DND-41 (cell line): ENCODE results near the gene KIFAP3.

ENCODE experiments used
- ATAC-seq: fragments of 200-7000 bp; cut with Tn5 transposase; 3 replicates; pipeline ENCODE4 v1.9.1; 2021; ENCODE audit warnings: low read depth; ENCODE audit not compliant: insufficient read depth
- DNase-seq: peaks from one replicate; pipeline ENCODE4 v3.0.0-alpha.2; 2020
- H2AFZ ChIP-seq: 2 replicates; pipeline ENCODE4 v1.6.0; 2012; ENCODE audit warnings: low read depth, low read length
- H3K27ac ChIP-seq: 2 replicates; pipeline ENCODE4 v1.5.1; 2012; ENCODE audit warnings: low read length, inconsistent platforms
- H3K27me3 ChIP-seq: fragments of 200-600 bp; sonication (generic); 2 replicates; pipeline ENCODE4 v1.6.0; 2012; ENCODE audit warnings: low read length, mild to moderate bottlenecking, inconsistent platforms; ENCODE audit not compliant: insufficient read depth, poor library complexity
- H3K36me3 ChIP-seq: 2 replicates; pipeline ENCODE4 v1.5.1; 2012; ENCODE audit warnings: low read length, inconsistent platforms; ENCODE audit not compliant: insufficient read depth
- H3K4me1 ChIP-seq: 2 replicates; pipeline ENCODE4 v1.5.1; 2012; ENCODE audit warnings: mild to moderate bottlenecking, low read length; ENCODE audit not compliant: insufficient read depth
- H3K4me2 ChIP-seq: 2 replicates; pipeline ENCODE4 v1.6.0; 2012; ENCODE audit warnings: mild to moderate bottlenecking, moderate library complexity, low read length, inconsistent platforms; ENCODE audit not compliant: insufficient read depth
- H3K4me3 ChIP-seq, 2 experiments: fragments of 200-600 bp in 1 of 2; shearing (Covaris generic) in 1 of 2; 2 replicates each; pipeline ENCODE4 v1.5.1; 2012 to 2016; ENCODE audit warnings: inconsistent platforms in 2 of 2, low read length in 2 of 2, mild to moderate bottlenecking in 2 of 2, low read depth in 1 of 2, moderate library complexity in 1 of 2
- H3K79me2 ChIP-seq: 2 replicates; pipeline ENCODE4 v1.6.0; 2012; ENCODE audit warnings: low read length, inconsistent platforms; ENCODE audit not compliant: insufficient read depth
- H3K9ac ChIP-seq: 2 replicates; pipeline ENCODE4 v1.6.0; 2012; ENCODE audit warnings: low read depth, mild to moderate bottlenecking, inconsistent platforms, low read length, moderate library complexity
- H3K9me3 ChIP-seq: 2 replicates; pipeline ENCODE4 v1.5.1; 2012; ENCODE audit warnings: low read length, moderate library complexity, mild to moderate bottlenecking, inconsistent platforms; ENCODE audit not compliant: insufficient read depth, severe bottlenecking
- H4K20me1 ChIP-seq: 2 replicates; pipeline ENCODE4 v1.6.0; 2012; ENCODE audit warnings: low read length; ENCODE audit not compliant: insufficient read depth
- CTCF ChIP-seq: IDR thresholded peaks from 2 replicates; pipeline ENCODE4 v1.5.1; 2012; ENCODE audit warnings: borderline replicate concordance, low read length, moderate library complexity, mild to moderate bottlenecking; ENCODE audit not compliant: poor library complexity, severe bottlenecking; ENCODE audit errors: extremely low read depth
- EZH2 ChIP-seq: IDR thresholded peaks from 3 replicates; pipeline ENCODE4 v1.6.1; 2012; ENCODE audit warnings: borderline replicate concordance, low read depth, mild to moderate bottlenecking, moderate library complexity, low read length, inconsistent platforms; ENCODE audit not compliant: severe bottlenecking

The KIFAP3 gene

GRCh38 chr1:170001266-170001665, 73.2 kb downstream of the KIFAP3 start:
- Histone ChIP-seq H3K79me2 (no peaks in the 10 kb centered on the region), H4K20me1 (no peaks in the 10 kb centered on the region), H3K27ac (no peak overlapping the region), H3K27me3 (no peaks in the 10 kb centered on the region), H3K9me3 (no peaks in the 10 kb centered on the region), H3K4me1 (no peaks in the 10 kb centered on the region), H3K9ac (no peak overlapping the region), H3K4me2 (no peak overlapping the region), H3K4me3 (no peak overlapping the region), H2AFZ (no peak overlapping the region), H3K36me3 (no peaks in the 10 kb centered on the region)
- no peak for DNase-seq
- no peak for ATAC-seq
- TF ChIP-seq EZH2: no peak
- TF ChIP-seq CTCF: no peak

GRCh38 chr1:169999761-170000160, 74.7 kb downstream of the KIFAP3 start:
- Histone ChIP-seq H3K36me3 (no peaks in the 10 kb centered on the region), H3K9ac (no peak overlapping the region)

GRCh38 chr1:169999331-169999741, 75.2 kb downstream of the KIFAP3 start:
- Histone ChIP-seq H3K4me3 (no peak overlapping the region), H3K9ac (no peak overlapping the region), H3K27ac (no peak overlapping the region), H3K79me2 (no peaks in the 10 kb centered on the region), H4K20me1 (no peaks in the 10 kb centered on the region), H3K36me3 (no peaks in the 10 kb centered on the region), H3K4me2 (no peak overlapping the region), H3K9me3 (no peaks in the 10 kb centered on the region), H3K27me3 (no peaks in the 10 kb centered on the region), H3K4me1 (no peaks in the 10 kb centered on the region), H2AFZ (no peak overlapping the region)
- TF ChIP-seq EZH2: no peak
- TF ChIP-seq CTCF: no peak
- no peak for ATAC-seq
- no peak for DNase-seq

More at GRCh38 chr1:169999761-170000160, 74.7 kb downstream of the KIFAP3 start:
- no peak for ATAC-seq
- H3K27ac ChIP-seq: no peak overlapping the region
- H3K9me3 ChIP-seq: no peaks in the 10 kb centered on the region
- no peak overlapping the region for H2AFZ ChIP-seq
- no peaks in the 10 kb centered on the region for H3K27me3 ChIP-seq
- no peak overlapping the region for H3K4me3 ChIP-seq
- no peaks in the 10 kb centered on the region for H4K20me1 ChIP-seq
- no peak overlapping the region for H3K4me2 ChIP-seq
- no peaks in the 10 kb centered on the region for H3K79me2 ChIP-seq
- no peaks in the 10 kb centered on the region for H3K4me1 ChIP-seq
- DNase-seq: no peak
- TF ChIP-seq CTCF: no peak
- no peak for TF ChIP-seq EZH2

- Histone ChIP-seq H3K9ac (no peak overlapping the region), H2AFZ (no peak overlapping the region), H4K20me1 (no peaks in the 10 kb centered on the region), H3K9me3 (no peaks in the 10 kb centered on the region), H3K27me3 (no peaks in the 10 kb centered on the region), H3K4me1 (no peaks in the 10 kb centered on the region), H3K36me3 (no peaks in the 10 kb centered on the region; the same call in 1 of the 2 replicates), H3K27ac (no peak overlapping the region), H3K4me3 (no peak overlapping the region), H3K79me2 (no peaks in the 10 kb centered on the region), H3K4me2 (no peak overlapping the region)
- no peak for TF ChIP-seq EZH2
- TF ChIP-seq CTCF: no peak
- ATAC-seq (no peak), DNase-seq (no peak)
Observed at GRCh38 chr1:169995993-169996392, 78.5 kb downstream of the KIFAP3 start.
